Raji (cell line): ENCODE results near the gene NABP1.

Source experiments
- POLR2A ChIP-seq: IDR thresholded peaks from 2 replicates; pipeline ENCODE4 v1.6.1; 2011; ENCODE audit warnings: low read depth, low read length, control low read depth; ENCODE audit not compliant: insufficient read depth

The NABP1 gene

GRCh38 chr2:191643429-191643828 is 34.5 kb upstream of the NABP1 start:
- TF ChIP-seq POLR2A: no peak

GRCh38 chr2:191645032-191645431 is 32.9 kb upstream of the NABP1 start:
- TF ChIP-seq POLR2A: no peak

- no peak for TF ChIP-seq POLR2A
These were observed 32.3 kb upstream of the NABP1 start for GRCh38 chr2:191645434-191646162.

- no peak for TF ChIP-seq POLR2A
These were observed 31.6 kb upstream of the NABP1 start for GRCh38 chr2:191646163-191646902.

- TF ChIP-seq POLR2A: no peak
These were observed 28.4 kb upstream of the NABP1 start for GRCh38 chr2:191649519-191649918.

GRCh38 chr2:191650896-191651773 is 26.8 kb upstream of the NABP1 start:
- TF ChIP-seq POLR2A: no peak

- TF ChIP-seq POLR2A: no peak
These were observed 24.1 kb upstream of the NABP1 start for GRCh38 chr2:191653667-191654391.

- no peak for TF ChIP-seq POLR2A
These were observed 21.5 kb upstream of the NABP1 start for GRCh38 chr2:191656391-191656790.

GRCh38 chr2:191656792-191657191 is 21.1 kb upstream of the NABP1 start:
- no peak for TF ChIP-seq POLR2A

GRCh38 chr2:191657977-191658376 is 20.0 kb upstream of the NABP1 start:
- TF ChIP-seq POLR2A: no peak

GRCh38 chr2:191659198-191659597 is 18.7 kb upstream of the NABP1 start:
- no peak for TF ChIP-seq POLR2A

- TF ChIP-seq POLR2A: no peak
These were observed 17.4 kb upstream of the NABP1 start for GRCh38 chr2:191660575-191660974.

- no peak for TF ChIP-seq POLR2A
These were observed 16.6 kb upstream of the NABP1 start for GRCh38 chr2:191661097-191661924.
